ENCODE results near the gene NTHL1. TPM values are rescaled to one million over a fixed set of nuclear protein-coding genes. Genes with fewer than 3 reads are reported as not detected.

Gene NTHL1
- total and polyA plus RNA-seq, 2 experiments from 2014 or later: 84.6 to 87.9 TPM

GRCh38 chr16:2081201-2082084, 33.8 kb upstream of the NTHL1 start (continued):
- no peak for TF ChIP-seq REST (IDR thresholded peaks at IDR 0.05; ENCODE audit: unreplicated experiment)
- TF ChIP-seq CREB1 (CRISPR knock-in tag; IDR thresholded peaks at IDR 0.05; ENCODE audit: low read depth): no peak
- TF ChIP-seq ETS1 (IDR thresholded peaks at IDR 0.05): no peak
- TF ChIP-seq STAT1 (IDR thresholded peaks at IDR 0.05; ENCODE audit: unreplicated experiment): no peak

- no peak overlapping the region for H3K4me3 Mint-ChIP-seq
- H3K4me1 Mint-ChIP-seq: no peaks in the 10 kb centered on the region
- Histone ChIP-seq H3K4me2 (no peak overlapping the region), H3K9me2 (ENCODE audit: insufficient read depth) (no peaks in the 10 kb centered on the region), H4K20me1 (replicated peaks; ENCODE audit: insufficient read depth) (no peaks in the 10 kb centered on the region), H3F3A (replicated peaks; ENCODE audit: low read depth) (no peaks in the 10 kb centered on the region), H3K4me3 (no peak overlapping the region), H3K4me1 (ENCODE audit: insufficient read depth) (no peaks in the 10 kb centered on the region), H3K27ac (ENCODE audit: low read depth) (no peak overlapping the region), H3K79me2 (replicated peaks; ENCODE audit: insufficient read depth) (no peaks in the 10 kb centered on the region), H3K27me3 (ENCODE audit: insufficient read depth) (no peaks in the 10 kb centered on the region), H3K36me3 (ENCODE audit: insufficient read depth) (no peaks in the 10 kb centered on the region), H2AFZ (no peak overlapping the region)
- H3K9me3 Mint-ChIP-seq: no peaks in the 10 kb centered on the region
- peaks cover 5% of the 10 kb centered on the region; the same call in 1 of the 3 replicates for H3K36me3 Mint-ChIP-seq (ENCODE audit: low read depth)
- H3K27ac Mint-ChIP-seq: no peak overlapping the region
- H3K27me3 Mint-ChIP-seq (ENCODE audit: insufficient read depth, low read depth, poor library complexity): peaks cover 3% of the 10 kb centered on the region
- DNase-seq (ENCODE audit: low spot score) (no peak), ATAC-seq (no peak)
- no peak for TF ChIP-seq CREB1 (CRISPR knock-in tag; IDR thresholded peaks at IDR 0.05; ENCODE audit: low read depth)
- no peak for TF ChIP-seq NANOG (IDR thresholded peaks at IDR 0.05; ENCODE audit: borderline replicate concordance)
- TF ChIP-seq ZNF114 (CRISPR knock-in tag; IDR thresholded peaks at IDR 0.05): no peak
- TF ChIP-seq REST (IDR thresholded peaks at IDR 0.05; ENCODE audit: unreplicated experiment): no peak
- no peak for TF ChIP-seq STAT1 (IDR thresholded peaks at IDR 0.05; ENCODE audit: unreplicated experiment)
- TF ChIP-seq ZNF331 (CRISPR knock-in tag; IDR thresholded peaks at IDR 0.05; ENCODE audit: low read depth): no peak
- no peak for TF ChIP-seq CTCF (conservative IDR thresholded peaks at IDR 0.05; ENCODE audit: low read depth in 2 of 2)
- TF ChIP-seq ETS1 (IDR thresholded peaks at IDR 0.05): no peak
- no peak for TF ChIP-seq JUNB (IDR thresholded peaks at IDR 0.05; ENCODE audit: unreplicated experiment)
Measured at GRCh38 chr16:2079991-2080390, 32.4 kb upstream of the NTHL1 start.

All from GM23338 (cell line).